Measurements from ENCODE around the gene PLXDC2.
"Not testable (repeated sequence)": the region's sequence is repeated elsewhere in the genome, so short reads cannot be mapped to it uniquely, and the experiment has no call there.

PLXDC2 gene

DNA sequence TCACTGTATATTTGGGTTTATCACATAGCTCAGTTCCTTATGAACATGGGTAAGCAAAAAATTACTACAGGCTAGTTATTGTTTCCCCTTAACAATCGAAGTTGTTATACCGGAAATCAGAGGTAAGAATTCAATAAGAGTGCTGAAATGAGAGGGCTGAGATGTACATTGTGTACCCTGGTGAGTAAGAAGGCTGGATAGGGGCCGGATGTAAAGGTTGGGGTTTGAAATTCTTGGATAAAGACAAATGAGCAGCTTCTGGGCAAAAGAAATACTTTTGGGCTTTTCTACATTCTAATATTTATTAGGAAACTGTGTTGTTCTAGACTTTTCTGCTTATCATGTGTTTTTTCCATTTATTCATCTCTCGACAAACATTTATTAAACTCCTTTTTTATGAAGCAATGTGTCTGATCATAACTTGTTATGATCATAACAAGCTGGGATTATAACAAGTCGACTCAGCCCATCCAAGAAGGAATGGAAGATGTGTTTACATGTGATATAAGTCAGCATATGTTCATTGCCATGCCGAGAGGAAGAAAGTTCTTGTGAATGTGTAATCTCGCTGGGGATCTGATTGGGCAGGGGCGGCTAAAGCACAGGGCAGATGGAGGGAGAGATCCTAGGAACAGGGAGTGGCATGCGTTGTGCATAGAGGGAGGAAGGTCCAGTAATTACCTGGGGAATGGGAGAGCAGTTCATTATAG lies 155.3 kb downstream of the PLXDC2 start:
- DNase-seq = no peak

DNA sequence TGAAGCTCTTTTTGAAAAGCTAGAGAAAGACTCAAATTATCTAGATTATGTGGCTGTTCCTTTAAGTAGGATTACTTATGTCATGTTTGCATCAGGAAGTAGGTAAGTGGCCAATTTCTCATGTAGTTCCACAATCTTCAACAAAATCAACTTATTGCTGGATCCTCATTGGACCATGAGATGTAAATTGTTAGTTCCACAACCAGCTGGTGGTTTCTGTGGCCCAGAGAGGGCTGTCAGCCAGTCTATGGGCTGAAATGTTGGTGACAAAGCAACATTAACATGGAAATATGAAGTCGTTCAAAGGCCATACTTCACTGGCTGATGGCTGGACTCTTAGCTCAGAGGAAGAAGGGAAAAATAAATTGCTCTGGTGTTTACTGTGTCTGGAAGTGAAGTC lies 157.9 kb downstream of the PLXDC2 start:
- DNase-seq = no peak

DNA sequence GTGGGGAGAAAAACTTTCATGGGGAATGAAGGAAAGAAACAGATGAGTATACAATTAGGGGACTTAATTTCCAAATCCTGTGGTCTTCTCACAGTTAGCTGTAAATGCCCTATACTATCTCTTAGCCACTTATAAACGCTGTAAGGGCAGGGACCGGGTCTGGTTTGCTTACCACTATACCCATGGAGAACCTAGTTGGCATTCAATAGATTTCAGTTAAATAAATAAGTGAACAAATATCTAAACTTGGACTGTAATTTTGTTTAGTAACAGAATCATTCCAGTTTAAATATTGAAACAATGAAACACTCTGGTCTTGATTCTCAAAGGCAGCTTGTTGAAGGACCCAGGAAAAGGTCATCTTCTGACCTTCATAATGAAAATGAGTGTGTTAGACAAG lies 158.3 kb downstream of the PLXDC2 start:
- DNase-seq = no peak

DNA sequence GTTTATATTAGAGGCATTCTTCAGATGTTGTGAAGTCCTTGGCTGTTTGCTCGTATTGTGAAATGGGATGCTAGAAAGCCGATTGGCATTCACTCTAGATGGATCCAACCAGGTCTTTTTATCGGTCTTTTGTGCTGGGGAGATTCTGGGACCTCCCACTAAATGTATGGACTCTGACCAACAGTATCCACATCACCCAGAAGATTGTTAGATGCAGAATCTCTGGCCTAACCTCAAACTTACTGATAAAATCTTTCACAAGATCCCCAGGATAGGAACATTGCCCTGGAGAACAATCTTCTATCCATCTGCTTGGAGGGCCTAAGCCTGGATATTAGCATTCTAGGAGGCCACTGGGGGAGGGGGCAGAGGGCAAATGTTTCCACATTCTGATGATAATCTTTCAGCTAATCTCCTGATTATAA lies 160.9 kb downstream of the PLXDC2 start:
- DNase-seq = no peak

DNA sequence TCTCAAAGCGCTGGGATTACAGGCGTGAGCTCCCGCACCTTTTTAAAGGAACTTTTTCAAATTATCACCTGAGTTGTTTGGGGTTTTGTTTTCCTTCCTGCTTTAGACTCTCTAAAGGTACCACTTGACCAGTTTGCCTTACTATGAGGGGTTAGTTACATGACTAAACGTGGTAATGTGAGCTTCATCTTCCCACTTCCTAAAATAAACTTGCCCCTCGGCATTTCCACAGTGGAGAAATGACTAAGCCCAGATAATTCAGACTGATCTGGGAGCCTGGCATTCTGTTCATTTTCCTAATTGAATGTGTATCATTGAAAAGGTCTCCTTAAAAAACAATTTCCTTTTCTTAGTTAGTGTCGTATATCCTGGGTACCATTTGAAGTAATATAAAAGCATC lies 163.4 kb downstream of the PLXDC2 start:
- DNase-seq = no peak

DNA sequence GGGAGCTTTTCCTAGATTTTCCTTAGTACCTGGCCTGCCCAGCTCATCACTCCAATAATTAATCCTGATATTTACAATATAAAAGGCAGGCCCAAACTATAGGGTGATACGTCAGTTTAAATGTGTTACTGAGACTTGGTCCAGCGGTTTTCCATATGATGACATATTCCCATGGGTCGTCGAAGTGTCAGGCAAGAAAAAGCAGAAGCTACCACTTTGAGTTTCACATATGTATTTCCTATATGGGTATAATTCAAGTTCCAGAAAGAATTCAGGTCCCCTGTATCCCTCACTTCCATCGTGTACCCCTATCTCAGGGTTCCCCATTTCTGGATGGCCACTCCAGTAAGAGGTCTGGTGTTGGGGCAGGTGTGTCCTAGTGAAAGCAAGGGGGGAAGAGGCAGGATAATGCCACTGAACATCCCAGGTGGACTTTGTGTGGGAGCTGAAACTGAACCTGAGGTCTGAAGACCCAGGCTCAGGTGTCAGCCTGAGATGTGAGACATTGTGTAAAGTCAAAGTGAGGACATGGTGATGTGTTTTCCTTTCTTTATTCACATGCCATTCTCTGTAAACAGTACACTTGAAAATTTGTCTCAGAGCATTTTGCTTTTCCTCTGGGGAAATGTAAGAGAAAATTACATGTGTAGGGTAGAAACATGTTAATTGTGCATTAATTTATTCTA lies 167.8 kb downstream of the PLXDC2 start:
- DNase-seq = no peak

DNA sequence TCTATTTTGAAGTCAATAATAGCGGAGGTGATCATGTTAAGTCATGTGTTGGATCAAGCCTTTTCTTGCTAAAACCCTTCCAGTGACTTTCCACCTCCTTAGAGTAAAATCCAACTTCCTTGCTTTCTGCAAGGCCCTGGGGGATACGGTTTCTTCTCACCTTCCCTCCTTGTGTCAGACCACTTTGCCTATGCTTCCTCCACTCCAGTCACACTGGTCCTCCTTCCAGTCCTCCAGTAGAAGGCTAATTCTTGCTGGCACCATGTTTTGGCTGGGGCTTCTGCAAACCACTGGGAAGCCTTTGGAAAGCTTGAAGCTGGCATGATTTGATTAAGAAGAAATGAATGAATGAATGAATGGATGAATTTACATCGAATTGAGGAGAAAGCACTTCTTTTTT lies 169.5 kb downstream of the PLXDC2 start:
- no peak for DNase-seq

DNA sequence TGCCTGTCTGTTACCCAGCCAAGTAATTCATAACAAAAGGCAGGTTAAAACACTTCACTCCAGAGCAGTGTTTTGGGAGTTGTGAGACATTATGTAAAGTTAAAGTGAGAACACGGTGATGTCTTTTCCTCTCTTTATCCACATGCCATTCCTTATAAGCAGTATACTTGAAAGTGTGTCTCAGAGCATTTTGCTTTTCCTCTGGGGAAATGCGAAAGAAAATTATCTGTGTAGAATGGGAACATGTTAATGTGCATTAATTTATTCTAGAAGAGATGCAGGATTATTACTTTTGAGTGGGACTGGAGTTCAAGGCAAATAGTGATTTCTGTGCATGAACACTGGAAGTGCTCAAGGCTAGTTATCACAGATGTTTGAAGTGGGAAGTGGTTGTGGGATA lies 170.4 kb downstream of the PLXDC2 start:
- no peak for DNase-seq

DNA sequence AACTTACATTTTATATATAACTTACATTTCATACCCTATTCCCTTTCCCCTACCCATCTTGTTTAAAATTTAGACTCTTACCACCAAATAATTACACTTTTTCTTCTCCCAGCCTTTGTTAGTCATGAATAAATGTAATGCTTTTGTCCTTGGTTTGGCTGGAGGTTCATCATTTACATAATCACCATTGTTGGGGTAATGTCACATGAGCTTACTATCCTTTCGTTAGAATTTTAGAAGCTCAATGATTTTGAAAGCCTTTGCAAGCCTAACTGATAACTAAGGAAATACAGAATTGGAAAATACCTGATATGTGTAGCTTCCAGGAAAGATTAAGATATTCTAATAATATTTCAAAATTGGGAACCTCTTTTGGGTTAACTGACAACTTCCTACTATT lies 171.7 kb downstream of the PLXDC2 start:
- DNase-seq = no peak

DNA sequence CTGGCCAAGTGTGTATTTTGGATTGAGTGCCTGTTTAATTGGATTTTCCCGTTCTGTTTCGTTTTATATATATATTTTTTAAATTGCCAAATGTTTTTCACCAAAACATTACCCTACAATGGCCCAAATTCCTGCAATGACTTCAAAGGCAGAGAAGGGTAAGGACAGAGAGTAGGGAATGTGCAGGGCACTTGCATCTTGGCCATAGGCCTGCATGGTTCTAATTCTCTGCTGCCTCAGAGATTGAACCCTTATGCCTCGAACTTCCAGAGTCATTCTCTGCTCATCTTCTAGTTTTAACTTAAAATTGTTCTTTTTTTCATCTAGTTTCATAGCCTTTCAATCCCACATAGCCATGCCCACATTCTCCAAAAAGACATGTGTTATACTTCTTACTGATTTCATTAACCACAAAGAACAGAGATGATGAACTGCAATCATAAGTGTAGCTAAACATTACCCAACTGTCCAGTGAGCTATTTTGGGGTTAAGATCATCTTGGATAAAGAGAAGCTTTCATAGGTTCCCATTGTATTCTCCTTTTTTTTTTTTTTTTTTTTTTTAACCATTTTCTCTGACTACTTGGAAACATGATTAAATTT lies 177.6 kb downstream of the PLXDC2 start:
- DNase-seq = no peak

DNA sequence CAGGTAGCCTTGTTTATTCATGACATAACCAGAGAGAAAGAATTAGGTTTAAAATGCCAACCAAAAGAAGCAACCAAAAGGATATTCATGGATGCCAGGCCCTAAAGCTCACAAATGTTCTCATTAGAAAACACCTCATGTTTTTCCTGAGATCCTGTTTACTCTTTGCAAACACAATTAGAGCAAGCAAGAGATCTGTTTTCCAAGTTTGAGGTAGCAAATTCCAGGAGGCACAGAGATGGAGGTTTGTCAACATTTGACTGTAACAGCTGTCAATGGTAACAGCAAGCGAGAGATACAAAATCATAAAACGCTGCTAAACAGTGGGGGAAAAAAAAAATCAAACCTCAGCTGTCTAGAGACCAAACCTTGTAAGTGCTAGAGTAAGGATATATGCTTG lies 182.2 kb downstream of the PLXDC2 start:
- DNase-seq = no peak

DNA sequence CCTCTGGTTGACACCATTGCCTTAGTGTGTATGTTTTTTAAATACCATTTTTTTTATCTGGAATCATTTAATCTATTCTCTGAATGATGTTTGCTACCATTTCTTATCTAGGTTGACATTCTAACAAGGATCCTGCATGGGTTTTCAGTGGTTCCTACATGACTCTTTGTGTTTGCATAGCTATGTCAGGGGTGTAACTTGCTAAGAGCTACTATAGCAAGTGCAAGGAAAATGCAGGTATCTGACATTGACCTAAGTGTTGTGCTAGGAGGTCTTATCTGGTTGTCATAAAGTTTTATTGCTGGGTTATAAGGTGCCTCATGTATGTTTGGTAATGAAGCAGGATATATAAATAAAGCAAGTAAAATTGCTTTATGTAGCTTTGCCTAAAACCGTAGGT lies 183.2 kb downstream of the PLXDC2 start:
- DNase-seq = no peak

DNA sequence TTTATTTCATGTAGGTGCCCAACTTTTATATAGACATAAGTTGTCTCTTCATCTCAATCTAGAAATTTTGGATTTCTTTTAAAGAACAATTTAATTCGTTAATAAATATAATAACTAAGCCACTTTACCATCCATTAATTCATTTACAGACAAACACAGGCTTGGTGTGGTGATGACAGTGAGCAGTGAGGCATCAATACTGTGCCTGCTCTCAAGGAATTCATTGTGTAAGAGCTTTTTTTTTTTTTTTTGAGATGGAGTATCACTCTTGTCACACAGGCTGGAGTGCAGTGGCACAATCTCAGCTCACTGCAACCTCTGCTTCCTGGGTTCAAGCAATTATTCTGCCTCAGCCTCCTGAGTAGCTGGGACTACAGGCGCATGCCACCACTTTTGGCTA lies 185.8 kb downstream of the PLXDC2 start:
- not testable (repeated sequence) for DNase-seq

DNA sequence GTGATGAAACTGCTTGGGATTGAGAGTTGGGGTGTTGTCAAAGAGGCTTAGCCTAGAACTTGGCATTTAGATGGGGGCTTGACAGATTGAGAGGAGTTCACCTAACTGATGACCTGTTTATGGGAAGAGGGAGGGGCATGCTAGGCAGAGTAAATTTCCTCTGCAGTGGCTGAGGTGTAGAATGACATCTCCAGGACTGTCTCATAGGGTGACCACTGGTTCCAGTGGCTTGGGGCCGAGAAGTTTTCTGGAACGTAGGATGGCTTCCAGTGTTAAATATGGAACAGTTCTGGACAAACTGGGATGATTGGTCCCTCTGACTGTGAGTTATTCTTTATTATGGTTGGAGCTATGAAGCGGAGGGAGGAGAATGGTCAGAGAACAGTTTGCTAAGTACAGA lies 186.4 kb downstream of the PLXDC2 start:
- no peak for DNase-seq

DNA sequence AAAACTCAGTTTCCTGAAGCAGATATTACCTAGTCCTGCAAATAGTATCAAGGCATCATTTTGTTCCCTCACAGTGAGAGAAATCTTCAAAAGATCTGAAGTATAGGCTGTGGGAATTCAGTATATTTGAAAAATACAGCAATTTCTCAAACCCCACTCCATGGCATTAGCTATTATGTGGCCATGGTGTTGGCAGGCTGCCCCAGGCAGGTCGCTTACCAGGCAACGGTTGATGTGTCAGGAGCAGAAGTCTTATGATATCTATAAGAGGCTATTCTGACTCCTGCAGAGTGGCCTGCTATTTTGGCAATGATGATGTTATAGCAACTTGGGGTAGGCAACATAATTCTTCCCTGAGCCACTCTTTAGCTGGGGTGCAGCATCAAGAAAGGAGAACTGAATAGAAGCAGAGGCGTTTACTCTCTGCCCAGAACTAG lies 187.9 kb downstream of the PLXDC2 start:
- peak in 15 of 56 donors; percentile 8 to 46 (median 22) for DNase-seq

DNA sequence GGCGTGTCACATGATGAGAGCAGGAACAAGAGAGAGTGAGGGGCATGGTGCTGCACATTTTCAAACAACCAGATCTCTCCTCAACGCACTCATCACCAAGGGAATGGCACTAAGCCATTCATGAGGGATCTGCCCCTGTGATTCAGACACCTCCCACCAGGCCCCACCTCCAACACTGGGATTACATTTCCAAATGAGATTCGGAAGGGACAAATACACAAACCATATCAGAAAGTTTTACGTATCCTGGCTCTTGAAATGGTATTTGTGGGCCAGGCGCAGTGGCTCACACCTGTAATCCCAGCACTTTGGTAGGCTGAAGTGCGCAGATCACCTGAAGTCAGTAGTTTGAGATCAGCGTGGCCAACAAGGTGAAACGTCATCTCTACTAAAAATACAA lies 189.4 kb downstream of the PLXDC2 start:
- peak in 1 of 56 donors; percentile 29 for DNase-seq

DNA sequence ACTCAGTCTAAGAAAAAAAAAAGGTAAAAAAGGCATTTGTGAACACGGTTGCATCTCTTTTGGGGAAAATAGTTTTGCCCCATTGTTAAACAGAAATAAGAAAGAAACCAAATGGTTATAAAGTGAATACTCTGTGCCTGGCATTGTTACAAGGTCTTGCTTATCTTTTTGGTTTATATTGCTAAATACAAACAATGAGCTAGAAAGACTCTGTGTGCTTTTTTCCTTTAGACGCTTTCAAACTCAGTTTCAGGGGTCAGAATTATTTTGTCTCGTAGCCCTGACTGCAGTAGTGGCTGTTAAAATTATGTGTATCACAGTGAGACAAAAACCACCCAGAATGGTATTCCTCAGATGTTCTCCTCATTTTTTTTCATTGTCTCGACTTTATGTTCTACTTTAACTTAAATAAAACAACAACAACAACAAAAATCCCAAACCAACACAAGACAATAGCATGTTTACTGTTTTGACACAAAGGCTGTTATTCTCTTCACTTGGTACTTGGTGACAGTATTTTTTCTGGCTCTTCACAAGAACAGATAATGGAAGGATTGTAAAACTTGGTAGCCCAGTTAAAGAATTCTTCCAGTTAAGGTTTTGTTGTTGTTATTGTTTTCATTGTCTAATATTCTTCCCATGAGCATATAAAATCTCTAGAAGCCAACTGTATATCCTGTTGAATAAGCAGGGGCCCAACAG lies 190.1 kb downstream of the PLXDC2 start:
- no peak for DNase-seq

DNA sequence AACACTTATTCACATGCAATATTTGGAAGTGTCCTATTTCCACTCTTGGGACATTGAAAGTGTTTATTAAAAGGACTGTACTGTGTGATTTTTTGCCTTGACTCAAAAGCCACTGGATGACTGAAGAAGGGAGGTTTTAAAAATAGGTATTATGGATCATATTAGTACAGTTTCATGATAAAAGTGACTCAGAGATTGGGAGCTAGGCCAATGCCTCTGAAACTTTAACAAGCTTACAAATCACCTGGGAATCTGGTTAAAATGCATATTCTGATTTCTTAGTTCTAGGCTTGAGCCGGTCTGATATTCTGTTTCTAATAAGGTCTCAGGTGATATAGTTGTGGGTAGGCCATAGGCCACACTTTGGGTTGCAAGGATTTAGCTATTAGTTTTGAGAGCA lies 191.2 kb downstream of the PLXDC2 start:
- DNase-seq = no peak

DNA sequence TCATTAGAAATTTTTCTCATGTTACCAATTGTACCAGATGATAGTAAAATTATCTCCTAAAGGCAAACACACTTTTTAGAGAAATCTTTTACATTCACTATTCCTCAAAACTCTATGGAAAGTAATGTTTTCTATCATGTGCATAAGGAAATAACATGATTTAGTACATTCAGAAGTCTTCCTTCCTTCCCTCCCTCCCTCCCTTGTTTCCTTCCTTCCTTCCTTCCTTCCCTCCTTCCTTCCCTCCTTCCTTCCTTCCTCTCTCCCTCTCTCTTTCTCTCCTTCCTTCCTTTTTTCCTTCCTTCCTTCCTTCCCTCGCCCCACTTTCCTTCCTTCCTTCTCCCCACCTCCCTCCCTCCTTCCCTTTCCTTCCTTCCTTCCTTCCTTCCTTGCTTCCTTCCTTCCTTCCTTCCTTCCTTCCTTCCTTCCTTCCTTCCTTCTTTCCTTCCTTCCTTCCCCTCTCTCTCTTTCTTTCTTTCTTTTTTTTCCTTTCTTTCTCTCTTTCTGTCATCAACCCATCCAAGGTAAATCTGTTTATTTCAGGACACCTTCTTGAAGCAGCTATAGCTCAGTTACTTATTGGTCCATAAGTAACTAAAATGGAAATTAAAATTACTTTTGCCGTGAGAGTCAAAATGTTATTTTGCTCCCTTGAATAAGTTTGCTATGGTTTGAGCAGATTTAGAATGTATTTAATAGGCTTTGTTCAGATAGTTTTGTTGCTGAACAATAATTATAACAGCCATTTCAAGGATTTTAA lies 197.9 kb downstream of the PLXDC2 start:
- DNase-seq = no peak

DNA sequence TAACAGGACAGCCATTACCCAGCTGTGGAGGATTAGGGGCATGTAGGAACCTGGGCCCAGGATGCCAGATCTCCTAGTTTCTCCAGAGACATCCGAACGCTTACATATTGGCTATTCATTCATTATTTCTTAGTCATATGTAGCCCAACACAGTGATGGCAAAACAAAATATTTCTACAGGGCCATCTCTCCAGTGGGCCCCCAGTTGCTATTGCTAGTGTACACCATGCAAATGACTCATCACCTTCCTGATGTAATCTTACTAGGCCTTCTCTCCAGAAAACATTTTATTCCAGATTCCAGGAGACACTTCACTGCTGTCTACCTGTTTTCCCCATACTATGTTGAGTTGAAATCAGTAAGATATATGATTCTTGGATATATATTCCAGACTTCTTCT lies 201.7 kb downstream of the PLXDC2 start:
- DNase-seq = no peak

DNA sequence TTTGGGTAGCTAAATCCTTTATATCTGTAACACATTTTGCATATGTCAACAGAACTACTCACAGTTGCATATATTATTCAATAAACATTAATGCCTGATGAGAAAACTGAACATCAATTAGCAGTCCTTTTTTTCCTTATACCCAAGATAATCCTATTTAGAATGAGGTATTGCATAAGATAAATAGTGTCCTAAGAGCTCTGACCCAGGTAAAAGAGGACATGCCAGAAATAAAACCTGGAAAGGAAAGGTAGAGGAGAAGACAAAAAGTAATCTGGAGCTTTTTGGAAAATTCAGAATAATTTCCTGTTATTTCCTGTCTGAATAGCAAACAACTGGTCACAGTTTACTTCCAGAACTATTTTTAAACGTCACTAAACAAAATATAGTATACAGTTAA lies 204.4 kb downstream of the PLXDC2 start:
- no peak for DNase-seq

Data from nucleus accumbens (tissue), 56 donors.